Superior temporal gyrus (tissue), 1 donor: ENCODE data around the gene HEATR1.
"Not testable (repeated sequence)": the region's sequence is repeated elsewhere in the genome, so short reads cannot be mapped to it uniquely, and the experiment has no call there.

ENCODE experiments used
- DNase-seq: peaks from one replicate; pipeline ENCODE4 v3.0.0-alpha.2; 2016; ENCODE audit errors: extremely low spot score

Gene HEATR1

GRCh38 chr1:236603991-236604904 lies at the start of gene HEATR1:
HEATR1 (minus strand) TSS chr1:236604516; CDS start chr1:236604095, 421 bp downstream.
- peak; percentile 97 for DNase-seq

- no peak for DNase-seq
Observed at GRCh38 chr1:236645016-236645680, 40.8 kb upstream of the HEATR1 start.

GRCh38 chr1:236642763-236643162 lies 38.4 kb upstream of the HEATR1 start:
- DNase-seq = no peak

GRCh38 chr1:236639686-236640085 lies 35.4 kb upstream of the HEATR1 start:
- DNase-seq = no peak

GRCh38 chr1:236638945-236639344 lies 34.6 kb upstream of the HEATR1 start:
- no peak for DNase-seq

- DNase-seq = no peak
Observed at GRCh38 chr1:236636017-236636416, 31.7 kb upstream of the HEATR1 start.

- DNase-seq = no peak
Observed at GRCh38 chr1:236627727-236628408, 23.6 kb upstream of the HEATR1 start.

GRCh38 chr1:236623371-236624166 lies 19.3 kb upstream of the HEATR1 start:
- DNase-seq = no peak

- no peak for DNase-seq
Observed at GRCh38 chr1:236622407-236622806, 18.1 kb upstream of the HEATR1 start.

GRCh38 chr1:236619398-236619797 lies 15.1 kb upstream of the HEATR1 start:
- no peak for DNase-seq

- DNase-seq = no peak
Observed at GRCh38 chr1:236618507-236618906, 14.2 kb upstream of the HEATR1 start.

GRCh38 chr1:236615399-236616148 lies 11.3 kb upstream of the HEATR1 start:
- DNase-seq = no peak

- no peak for DNase-seq
Observed at GRCh38 chr1:236612349-236612748, 8.0 kb upstream of the HEATR1 start.

- peak; percentile 82 for DNase-seq
Observed at GRCh38 chr1:236608930-236609726, 4.8 kb upstream of the HEATR1 start.

GRCh38 chr1:236607597-236607996 lies 3.3 kb upstream of the HEATR1 start:
- not testable (repeated sequence) for DNase-seq

- no peak for DNase-seq
Observed at GRCh38 chr1:236604905-236605806, 840 bp upstream of the HEATR1 start.

GRCh38 chr1:236602171-236602570 lies 2.1 kb downstream of the HEATR1 start:
- no peak for DNase-seq

GRCh38 chr1:236590553-236591150 lies 13.7 kb downstream of the HEATR1 start:
- no peak for DNase-seq
